K562 (cell line): ENCODE results near the gene SH3BP5. TPM values are rescaled to one million over a fixed set of nuclear protein-coding genes. Genes with fewer than 3 reads are reported as not detected.
A peak's percentile ranks its signal among the peaks of the same experiment; 100 is the strongest.

Experiments used
- DMBX1 ChIP-seq: fragments of 250-450 bp; sonication (Bioruptor Pico); IDR thresholded peaks from 2 replicates; pipeline ENCODE4 v1.8.0; 2022; ENCODE audit warnings: inconsistent platforms, mild to moderate bottlenecking, moderate library complexity, borderline replicate concordance
- ERF ChIP-seq: fragments of 450-650 bp; formaldehyde crosslinking; IDR thresholded peaks from 2 replicates; pipeline ENCODE4 v1.4.0; 2020; ENCODE audit warnings: mild to moderate bottlenecking, mixed read lengths
- ESRRB ChIP-seq: fragments of 250-450 bp; sonication (Bioruptor Pico); IDR thresholded peaks from 2 replicates; pipeline ENCODE4 v1.5.0; 2020; ENCODE audit warnings: mild to moderate bottlenecking, moderate library complexity, borderline replicate concordance
- EZH2 ChIP-seq: IDR thresholded peaks from 2 replicates; pipeline ENCODE4 v1.6.1; 2012; ENCODE audit warnings: low read depth, mild to moderate bottlenecking, inconsistent platforms, low read length, borderline replicate concordance
- KLF1 ChIP-seq: fragments of 450-650 bp; IDR thresholded peaks from 2 replicates; pipeline ENCODE4 v1.6.1; 2016; ENCODE audit warnings: missing genetic modification characterization, missing compliant biosample characterization
- NFIC ChIP-seq: fragments of 450-650 bp; IDR thresholded peaks from 2 replicates; pipeline ENCODE4 v1.6.1; 2017; ENCODE audit warnings: mild to moderate bottlenecking, inconsistent platforms
- PCBP1 ChIP-seq: fragments of 200-400 bp; formaldehyde crosslinking; IDR thresholded peaks from 2 replicates; pipeline ENCODE4 v1.6.1; 2018; ENCODE audit warnings: mild to moderate bottlenecking, low read depth, low read length; ENCODE audit not compliant: poor library complexity, severe bottlenecking
- PTRF ChIP-seq: fragments of 450-650 bp; IDR thresholded peaks from 2 replicates; pipeline ENCODE4 v1.6.1; 2016; ENCODE audit warnings: mild to moderate bottlenecking, missing genetic modification characterization, missing compliant biosample characterization
- PURB ChIP-seq: sonication (generic); formaldehyde crosslinking; IDR thresholded peaks from 2 replicates; pipeline ENCODE4 v1.9.0; 2021; ENCODE audit warnings: low read depth, mild to moderate bottlenecking, missing genetic modification reagents
- STAG1 ChIP-seq: sonication (generic); formaldehyde crosslinking; IDR thresholded peaks from 2 replicates; pipeline ENCODE4 v1.5.0; 2020; ENCODE audit warnings: missing genetic modification reagents, borderline replicate concordance
- TEAD1 ChIP-seq, 2 experiments: fragments of 450-650 bp in 1 of 2; sonication (generic) in 1 of 2; formaldehyde crosslinking; IDR thresholded peaks; 2 replicates each; pipeline versions ENCODE4 v1.4.0 to v1.8.0; 2020 to 2022; ENCODE audit warnings: mild to moderate bottlenecking in 2 of 2, missing genetic modification reagents in 1 of 2
- ZFP1 ChIP-seq: fragments of 450-650 bp; formaldehyde crosslinking; IDR thresholded peaks from 2 replicates; pipeline ENCODE4 v1.4.0; 2020; ENCODE audit warnings: mild to moderate bottlenecking, mixed read lengths
- ZFPM2 ChIP-seq: fragments of 250-450 bp; sonication (Bioruptor Pico); IDR thresholded peaks from 2 replicates; pipeline ENCODE4 v1.5.1; 2022; ENCODE audit warnings: mild to moderate bottlenecking
- ZNF133 ChIP-seq: fragments of 250-450 bp; sonication (Bioruptor Pico); IDR thresholded peaks from 2 replicates; pipeline ENCODE4 v1.4.0; 2020; ENCODE audit warnings: mild to moderate bottlenecking
- ZNF217 ChIP-seq: sonication (generic); formaldehyde crosslinking; IDR thresholded peaks from 2 replicates; pipeline ENCODE4 v1.8.0; 2022; ENCODE audit warnings: mild to moderate bottlenecking, missing genetic modification reagents
- ZNF347 ChIP-seq: fragments of 450-650 bp; formaldehyde crosslinking; IDR thresholded peaks from 2 replicates; pipeline ENCODE4 v1.4.0; 2020; ENCODE audit warnings: low read depth, mild to moderate bottlenecking, moderate library complexity
- ZNF75A ChIP-seq: fragments of 450-650 bp; formaldehyde crosslinking; IDR thresholded peaks from 2 replicates; pipeline ENCODE4 v1.4.0; 2020; ENCODE audit warnings: mild to moderate bottlenecking
- ZNF76 ChIP-seq: fragments of 250-450 bp; sonication (Bioruptor Pico); IDR thresholded peaks from 2 replicates; pipeline ENCODE4 v1.4.0; 2020; ENCODE audit warnings: mild to moderate bottlenecking, moderate library complexity, borderline replicate concordance
- ZNF79 ChIP-seq: fragments of 250-450 bp; sonication (Bioruptor Pico); IDR thresholded peaks from 2 replicates; pipeline ENCODE4 v1.4.0; 2020; ENCODE audit warnings: low read depth, mild to moderate bottlenecking, moderate library complexity
- polyA plus RNA-seq, 8 experiments: library from polyadenylated mRNA; depleted of rRNA in 4 of 8; stranded (reverse) in 5 of 8; unstranded in 3 of 8; fragments of >200 nt; fragmentation: Nextera tagmentation in 2 of 8; fragmentation: Illumina TruSeq in 1 of 8; extraction: Ambion mirVana in 2 of 8; extraction: Trizol in 1 of 8; gene quantifications; 2 replicates each; pipeline versions ENCODE4 v1.2.1 to v1.2.3, GENCODE V29; 2011 to 2014; ENCODE audit warnings: inconsistent platforms in 1 of 8, missing spikeins in 1 of 8
- total RNA-seq, 7 experiments: library from RNA; depleted of rRNA in 6 of 7; stranded (reverse); fragments of >200 nt in 6 of 7; fragmentation: Illumina TruSeq in 2 of 7; extraction: Trizol in 2 of 7; gene quantifications; 2 replicates each; pipeline versions ENCODE4 v1.2.1 to v1.2.3, GENCODE V29; 2011 to 2021; ENCODE audit warnings: low replicate concordance in 1 of 7
- TF ChIP-seq, protein P1 (sequence below): fragments of 250-450 bp; sonication (Bioruptor Pico); IDR thresholded peaks from 2 replicates; pipeline ENCODE4 v1.5.0; 2021
- TF ChIP-seq, protein P2 (sequence below): fragments of 450-650 bp; IDR thresholded peaks from 2 replicates; pipeline ENCODE4 v1.6.1; 2014; ENCODE audit warnings: low read depth, mild to moderate bottlenecking, moderate library complexity, borderline replicate concordance
- TF ChIP-seq, protein P3 (sequence below): fragments of 250-450 bp; sonication (Bioruptor Pico); IDR thresholded peaks from 2 replicates; pipeline ENCODE4 v1.8.0; 2021; ENCODE audit warnings: moderate library complexity, mild to moderate bottlenecking, inconsistent platforms
- TF ChIP-seq, protein P4 (sequence below): fragments of 450-650 bp; IDR thresholded peaks from one replicate; pipeline ENCODE4 v1.6.1; 2018; ENCODE audit warnings: mild to moderate bottlenecking, moderate library complexity; ENCODE audit not compliant: partially characterized antibody

Gene SH3BP5
- total and polyA plus RNA-seq, 9 of the 15 experiments (the other 6 are each of a cell fraction or from before 2014, with no cell fraction given), result 2.9 to 29.0 (median 14.9) TPM

DNA sequence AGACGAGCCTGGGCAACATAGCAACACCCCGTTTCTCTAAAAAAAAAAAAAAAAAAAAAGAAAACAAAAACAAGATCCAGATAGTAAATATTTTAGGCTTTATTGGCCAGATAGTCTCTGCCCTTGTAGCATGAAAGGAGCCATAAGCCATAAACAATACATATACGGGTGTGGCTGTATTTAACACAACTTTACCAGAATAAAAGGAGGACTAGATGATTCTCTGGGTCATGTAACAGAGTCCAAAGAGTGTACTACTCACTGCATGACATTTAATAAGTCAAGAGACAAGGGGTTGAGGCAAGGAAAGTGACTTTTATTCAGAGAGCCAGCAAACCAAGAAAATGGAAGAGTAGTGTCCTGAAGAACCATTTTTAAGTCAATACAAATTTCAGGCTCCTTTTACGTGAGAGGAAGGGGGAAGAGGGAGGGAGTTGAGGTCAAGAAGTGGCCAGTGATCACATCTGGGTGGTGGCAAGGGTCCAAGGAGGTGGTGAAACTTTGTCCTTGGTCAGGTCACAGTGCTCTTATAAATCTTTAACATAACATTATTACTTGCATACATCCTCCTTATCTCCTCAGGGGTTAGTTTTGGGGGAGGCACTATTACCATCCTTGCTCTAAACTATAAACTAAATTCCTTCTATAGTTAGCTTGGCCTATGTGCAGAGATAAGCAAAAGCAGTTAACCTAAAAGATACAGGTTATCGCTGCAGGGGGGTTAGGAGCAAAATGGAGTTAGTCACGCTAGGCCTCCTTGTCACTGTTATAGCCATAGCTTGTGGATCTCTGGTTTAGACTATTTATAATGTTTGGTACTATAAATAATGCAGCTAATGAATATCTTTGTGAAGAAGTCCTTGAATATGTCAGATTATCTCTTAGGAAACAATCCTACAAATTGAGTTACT is 48.8 kb upstream of the SH3BP5 start (continued):
- TF ChIP-seq DMBX1 (CRISPR knock-in tag) (peak; percentile 94), ZFPM2 (CRISPR knock-in tag) (no peak), KLF1 (tag) (no peak), ZNF133 (CRISPR knock-in tag) (0 out of 2 replicates have a peak, but pooled peaks have one; percentile 75), PCBP1 (no peak), ZNF79 (CRISPR knock-in tag) (peak; percentile 85), TEAD1 (CRISPR knock-in tag; IDR thresholded peaks at IDR 0.05) (peak in 1 of 2 experiments; percentile 95; a peak in 2 of 4 replicates), ZNF217 (no peak), STAG1 (no peak), NFIC (peak; percentile 59), ERF (CRISPR knock-in tag) (peak; percentile 84; the same call in 1 of the 2 replicates), ZNF347 (CRISPR knock-in tag) (no peak), ESRRB (CRISPR knock-in tag) (no peak), PURB (CRISPR knock-in tag) (no peak), EZH2 (no peak), ZFP1 (peak; percentile 73), PTRF (tag) (peak; percentile 91), ZNF76 (CRISPR knock-in tag) (peak; percentile 87; the same call in 1 of the 2 replicates), ZNF75A (peak; percentile 77; the same call in 1 of the 2 replicates)
- TF ChIP-seq, protein P1, sequence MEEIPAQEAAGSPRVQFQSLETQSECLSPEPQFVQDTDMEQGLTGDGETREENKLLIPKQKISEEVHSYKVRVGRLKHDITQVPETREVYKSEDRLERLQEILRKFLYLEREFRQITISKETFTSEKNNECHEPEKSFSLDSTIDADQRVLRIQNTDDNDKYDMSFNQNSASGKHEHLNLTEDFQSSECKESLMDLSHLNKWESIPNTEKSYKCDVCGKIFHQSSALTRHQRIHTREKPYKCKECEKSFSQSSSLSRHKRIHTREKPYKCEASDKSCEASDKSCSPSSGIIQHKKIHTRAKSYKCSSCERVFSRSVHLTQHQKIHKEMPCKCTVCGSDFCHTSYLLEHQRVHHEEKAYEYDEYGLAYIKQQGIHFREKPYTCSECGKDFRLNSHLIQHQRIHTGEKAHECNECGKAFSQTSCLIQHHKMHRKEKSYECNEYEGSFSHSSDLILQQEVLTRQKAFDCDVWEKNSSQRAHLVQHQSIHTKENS (CRISPR knock-in tag), result no peak
- TF ChIP-seq, protein P2, sequence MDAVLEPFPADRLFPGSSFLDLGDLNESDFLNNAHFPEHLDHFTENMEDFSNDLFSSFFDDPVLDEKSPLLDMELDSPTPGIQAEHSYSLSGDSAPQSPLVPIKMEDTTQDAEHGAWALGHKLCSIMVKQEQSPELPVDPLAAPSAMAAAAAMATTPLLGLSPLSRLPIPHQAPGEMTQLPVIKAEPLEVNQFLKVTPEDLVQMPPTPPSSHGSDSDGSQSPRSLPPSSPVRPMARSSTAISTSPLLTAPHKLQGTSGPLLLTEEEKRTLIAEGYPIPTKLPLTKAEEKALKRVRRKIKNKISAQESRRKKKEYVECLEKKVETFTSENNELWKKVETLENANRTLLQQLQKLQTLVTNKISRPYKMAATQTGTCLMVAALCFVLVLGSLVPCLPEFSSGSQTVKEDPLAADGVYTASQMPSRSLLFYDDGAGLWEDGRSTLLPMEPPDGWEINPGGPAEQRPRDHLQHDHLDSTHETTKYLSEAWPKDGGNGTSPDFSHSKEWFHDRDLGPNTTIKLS, result no peak
- TF ChIP-seq, protein P3, sequence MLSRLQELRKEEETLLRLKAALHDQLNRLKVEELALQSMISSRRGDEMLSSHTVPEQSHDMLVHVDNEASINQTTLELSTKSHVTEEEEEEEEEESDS (CRISPR knock-in tag), result 0 out of 2 replicates have a peak, but pooled peaks have one; percentile 43
- TF ChIP-seq, protein P4, sequence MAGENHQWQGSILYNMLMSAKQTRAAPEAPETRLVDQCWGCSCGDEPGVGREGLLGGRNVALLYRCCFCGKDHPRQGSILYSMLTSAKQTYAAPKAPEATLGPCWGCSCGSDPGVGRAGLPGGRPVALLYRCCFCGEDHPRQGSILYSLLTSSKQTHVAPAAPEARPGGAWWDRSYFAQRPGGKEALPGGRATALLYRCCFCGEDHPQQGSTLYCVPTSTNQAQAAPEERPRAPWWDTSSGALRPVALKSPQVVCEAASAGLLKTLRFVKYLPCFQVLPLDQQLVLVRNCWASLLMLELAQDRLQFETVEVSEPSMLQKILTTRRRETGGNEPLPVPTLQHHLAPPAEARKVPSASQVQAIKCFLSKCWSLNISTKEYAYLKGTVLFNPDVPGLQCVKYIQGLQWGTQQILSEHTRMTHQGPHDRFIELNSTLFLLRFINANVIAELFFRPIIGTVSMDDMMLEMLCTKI, result no peak
